ENCODE measurements around the gene TMX2.

The TMX2 gene, protein sequence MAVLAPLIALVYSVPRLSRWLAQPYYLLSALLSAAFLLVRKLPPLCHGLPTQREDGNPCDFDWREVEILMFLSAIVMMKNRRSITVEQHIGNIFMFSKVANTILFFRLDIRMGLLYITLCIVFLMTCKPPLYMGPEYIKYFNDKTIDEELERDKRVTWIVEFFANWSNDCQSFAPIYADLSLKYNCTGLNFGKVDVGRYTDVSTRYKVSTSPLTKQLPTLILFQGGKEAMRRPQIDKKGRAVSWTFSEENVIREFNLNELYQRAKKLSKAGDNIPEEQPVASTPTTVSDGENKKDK

DNA sequence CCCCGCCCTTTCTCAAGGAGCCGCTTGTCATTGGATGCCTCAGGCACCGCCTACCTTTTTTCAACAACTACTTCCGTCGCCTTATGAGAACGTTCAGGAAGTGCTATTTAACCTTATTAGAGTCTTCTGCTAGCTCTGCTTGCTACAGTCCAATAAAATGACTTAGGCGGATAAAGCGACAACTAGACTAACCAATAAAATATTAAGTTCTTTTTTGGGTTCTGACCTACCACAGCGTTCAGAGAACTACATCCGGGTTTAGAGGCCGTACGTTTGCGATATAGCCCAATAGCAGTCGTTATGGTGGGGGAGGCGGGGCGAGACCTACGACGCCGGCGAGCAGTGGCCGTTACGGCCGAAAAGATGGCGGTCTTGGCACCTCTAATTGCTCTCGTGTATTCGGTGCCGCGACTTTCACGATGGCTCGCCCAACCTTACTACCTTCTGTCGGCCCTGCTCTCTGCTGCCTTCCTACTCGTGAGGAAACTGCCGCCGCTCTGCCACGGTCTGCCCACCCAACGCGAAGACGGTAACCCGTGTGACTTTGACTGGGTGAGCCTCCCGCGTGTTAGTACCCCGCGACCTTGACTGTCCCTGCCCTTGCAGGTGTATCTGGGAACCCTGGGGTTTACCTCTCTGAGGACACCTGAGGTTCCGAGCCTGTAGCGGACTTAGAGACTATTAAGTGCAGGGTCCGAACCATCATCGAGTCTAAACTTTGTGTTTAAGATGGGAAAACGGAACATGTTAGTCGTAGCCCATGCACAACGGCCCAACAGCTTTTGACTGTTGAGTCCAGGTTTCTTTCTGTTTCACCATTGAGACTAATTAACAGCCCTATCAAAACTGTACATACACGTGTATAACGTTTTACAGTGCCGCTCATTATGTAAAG lies at the start of gene TMX2:
Gene TMX2 (plus strand): TSS at position 338 of the 895 bp plus-strand sequence. CDS start 26 bp downstream, at position 364.
- peak; percentile 93 for DNase-seq (ENCODE audit: low spot score)
- TF ChIP-seq, protein P1, sequence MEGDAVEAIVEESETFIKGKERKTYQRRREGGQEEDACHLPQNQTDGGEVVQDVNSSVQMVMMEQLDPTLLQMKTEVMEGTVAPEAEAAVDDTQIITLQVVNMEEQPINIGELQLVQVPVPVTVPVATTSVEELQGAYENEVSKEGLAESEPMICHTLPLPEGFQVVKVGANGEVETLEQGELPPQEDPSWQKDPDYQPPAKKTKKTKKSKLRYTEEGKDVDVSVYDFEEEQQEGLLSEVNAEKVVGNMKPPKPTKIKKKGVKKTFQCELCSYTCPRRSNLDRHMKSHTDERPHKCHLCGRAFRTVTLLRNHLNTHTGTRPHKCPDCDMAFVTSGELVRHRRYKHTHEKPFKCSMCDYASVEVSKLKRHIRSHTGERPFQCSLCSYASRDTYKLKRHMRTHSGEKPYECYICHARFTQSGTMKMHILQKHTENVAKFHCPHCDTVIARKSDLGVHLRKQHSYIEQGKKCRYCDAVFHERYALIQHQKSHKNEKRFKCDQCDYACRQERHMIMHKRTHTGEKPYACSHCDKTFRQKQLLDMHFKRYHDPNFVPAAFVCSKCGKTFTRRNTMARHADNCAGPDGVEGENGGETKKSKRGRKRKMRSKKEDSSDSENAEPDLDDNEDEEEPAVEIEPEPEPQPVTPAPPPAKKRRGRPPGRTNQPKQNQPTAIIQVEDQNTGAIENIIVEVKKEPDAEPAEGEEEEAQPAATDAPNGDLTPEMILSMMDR (IDR thresholded peaks at IDR 0.05; ENCODE audit: extremely low read depth, missing control alignments), result no peak

DNA sequence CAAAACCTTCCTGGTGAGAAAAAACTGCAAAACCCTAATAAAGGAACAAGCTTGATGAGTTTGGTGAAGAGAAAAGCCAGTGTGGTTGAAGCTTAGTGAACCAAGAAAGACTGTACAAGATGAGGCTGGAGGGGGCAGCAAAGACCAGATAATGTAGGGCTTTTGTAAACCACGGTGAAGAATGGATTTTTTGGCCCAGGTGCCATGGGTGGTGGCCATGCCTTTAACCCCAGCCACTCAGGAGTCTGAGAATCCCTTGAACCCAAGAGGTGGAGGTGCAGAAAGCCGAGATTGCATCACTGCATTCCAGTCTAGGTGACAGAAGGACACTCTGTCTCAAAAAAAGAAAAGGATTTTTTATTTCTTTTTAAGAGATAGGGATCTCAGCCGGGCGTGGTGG lies 49.5 kb upstream of the TMX2 start:
- TF ChIP-seq, protein P1 (IDR thresholded peaks at IDR 0.05; ENCODE audit: extremely low read depth, missing control alignments), result peak; percentile 13
- no peak for DNase-seq (ENCODE audit: low spot score)

DNA sequence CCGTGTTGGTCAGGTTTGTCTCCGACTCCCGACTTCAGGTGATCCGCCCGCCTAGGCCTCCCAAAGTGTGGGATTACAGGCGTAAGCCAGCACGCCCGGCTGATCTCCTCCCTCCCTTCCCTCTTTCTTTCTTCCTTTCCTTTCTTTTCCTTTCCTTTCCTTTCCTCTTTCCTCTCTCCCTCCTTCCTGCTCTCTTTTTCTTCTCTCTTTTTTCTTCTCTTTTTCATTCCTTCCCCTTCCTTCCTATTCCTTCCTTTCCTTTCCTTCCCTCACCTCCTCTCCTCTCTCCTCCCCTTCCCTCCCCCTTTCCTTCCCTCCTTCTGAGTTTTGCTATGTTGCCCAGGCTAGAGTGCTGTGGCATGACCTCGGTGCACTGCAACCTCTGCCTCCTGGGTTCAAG lies 48.4 kb upstream of the TMX2 start:
- TF ChIP-seq, protein P1 (IDR thresholded peaks at IDR 0.05; ENCODE audit: extremely low read depth, missing control alignments), result no peak
- DNase-seq (ENCODE audit: low spot score), result no peak

DNA sequence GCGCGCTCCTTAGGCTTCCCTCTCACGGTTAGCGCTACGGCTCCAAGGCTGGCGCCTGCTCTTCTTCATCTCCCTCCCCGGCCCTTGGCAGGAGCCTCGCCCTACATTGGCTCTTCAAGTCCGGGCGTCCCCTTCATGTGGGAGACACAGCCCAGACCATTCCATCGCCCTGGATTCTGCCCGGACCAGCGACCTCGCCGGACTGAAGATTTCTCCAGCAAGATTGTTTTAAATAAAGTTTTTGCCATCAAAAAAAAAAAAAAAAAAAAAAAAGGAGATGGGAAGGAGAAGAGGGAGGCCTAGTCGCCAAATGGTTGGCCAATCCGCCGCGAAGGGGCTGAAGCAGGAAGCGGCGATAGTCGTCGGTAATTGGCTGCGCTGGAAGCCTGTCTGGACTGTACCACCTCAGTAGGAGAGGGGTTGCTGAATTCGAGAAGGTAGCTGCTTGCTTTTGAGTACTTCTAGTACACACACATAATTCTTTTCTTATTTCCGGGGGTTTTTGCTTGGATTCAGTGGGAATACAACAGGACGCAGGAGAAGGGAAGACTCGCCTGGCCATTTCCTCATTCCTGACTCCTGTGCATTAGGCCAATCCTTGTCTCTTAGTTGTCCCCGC lies 45.2 kb upstream of the TMX2 start:
- TF ChIP-seq, protein P1 (IDR thresholded peaks at IDR 0.05; ENCODE audit: extremely low read depth, missing control alignments), result no peak
- DNase-seq (ENCODE audit: low spot score), result peak; percentile 92

DNA sequence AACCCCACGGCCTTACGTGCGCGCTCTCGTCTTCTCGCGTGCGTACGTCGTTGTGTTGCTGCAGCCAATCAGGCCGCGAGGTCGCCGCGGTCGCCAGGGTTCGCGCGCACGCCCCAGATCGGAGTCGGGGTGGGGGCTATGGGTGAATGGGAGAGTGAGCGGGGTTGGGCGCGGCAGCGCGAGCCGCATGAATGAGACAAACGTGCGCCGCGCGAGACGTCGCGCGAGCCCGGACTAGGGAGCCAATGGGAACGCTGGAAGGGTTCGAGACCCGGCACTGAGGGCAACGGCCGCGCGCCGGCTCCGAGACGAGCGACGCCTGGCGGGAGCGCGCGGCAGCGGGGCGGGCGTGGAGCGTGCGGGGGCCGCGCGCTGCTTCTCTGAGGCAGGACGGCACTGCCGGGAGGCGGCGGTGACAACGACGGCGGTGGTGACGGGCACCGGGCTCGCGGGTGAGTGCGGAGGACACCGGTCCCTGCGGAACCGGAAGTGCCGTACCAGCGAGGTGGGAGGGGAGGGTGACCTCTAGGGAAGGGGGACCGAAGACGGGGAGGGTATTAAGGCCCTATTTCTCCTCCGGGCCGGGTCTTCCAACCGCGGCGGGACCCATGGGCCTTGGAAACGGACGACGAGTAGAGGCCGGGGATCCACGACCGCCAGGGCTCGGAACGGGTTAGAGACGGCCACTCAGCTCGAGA lies 44.5 kb upstream of the TMX2 start, which contains the start of gene ZDHHC5:
Gene ZDHHC5 (plus strand): TSS at position 379 of the 698 bp plus-strand sequence. CDS start 4,977 bp downstream, outside the sequence.
- peak; percentile 98 for DNase-seq (ENCODE audit: low spot score)
- TF ChIP-seq, protein P1 (IDR thresholded peaks at IDR 0.05; ENCODE audit: extremely low read depth, missing control alignments), result peak; percentile 30

DNA sequence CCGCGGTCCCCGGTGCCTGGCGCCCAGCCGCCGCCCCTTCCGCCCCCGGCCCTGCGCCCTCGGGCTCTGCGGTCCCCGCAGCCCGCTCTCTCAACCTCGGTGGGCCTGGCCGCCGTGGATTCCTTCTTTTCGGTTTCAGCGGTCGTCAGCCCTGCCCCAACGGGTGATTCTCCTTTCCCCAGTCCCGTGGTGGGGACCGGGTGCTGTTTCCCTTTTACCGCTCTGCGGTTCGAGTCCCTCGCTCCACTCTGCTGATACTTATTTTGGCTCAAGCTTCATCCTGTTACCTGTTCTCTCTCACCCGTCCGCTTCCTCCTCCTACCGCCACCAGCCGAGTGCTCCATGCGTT lies 44.0 kb upstream of the TMX2 start:
- TF ChIP-seq, protein P1 (IDR thresholded peaks at IDR 0.05; ENCODE audit: extremely low read depth, missing control alignments), result no peak
- no peak for DNase-seq (ENCODE audit: low spot score)

Measured in GM20000 (cell line).